A549 (cell line): ENCODE results near the gene TCF7L2. TPM values are rescaled to one million over a fixed set of nuclear protein-coding genes. Genes with fewer than 3 reads are reported as not detected.

Source experiments
- ATAC-seq, 2 experiments: fragments of 200-7000 bp in 1 of 2; fragments of >200 bp in 1 of 2; cut with Nextera tagmentation in 1 of 2; cut with Tn5 transposase in 1 of 2; 3 replicates each; pipeline versions ENCODE4 v1.8.0 to v1.9.1; 2018 to 2020; ENCODE audit warnings: mild to moderate bottlenecking in 1 of 2, moderate library complexity in 1 of 2
- CTCF ChIA-PET: fragments of 300-600 bp; sonication (Branson Sonifier 250); formaldehyde crosslinking; extraction: SDS; loops from one replicate; lab custom pipeline; 2021; ENCODE audit warnings: antibody characterized with exemption, inconsistent platforms; lab: Yijun Ruan, JAX
- POLR2A ChIA-PET: fragments of 350-600 bp; formaldehyde crosslinking; extraction: SDS; loops from one replicate; lab custom pipeline; 2021; ENCODE audit warnings: antibody characterized with exemption, inconsistent platforms; lab: Yijun Ruan, JAX
- DNase-seq, 2 experiments: peaks; one replicate each; pipeline versions ENCODE4 v3.0.0 to v3.0.0-alpha.2; 2011 to 2016; ENCODE audit warnings: low read depth in 1 of 2, low spot score in 1 of 2
- FAIRE-seq: peaks from 2 replicates; lab custom pipeline; 2011; peaks lifted over from hg19 to GRCh38; lab: Jason Lieb, UNC
- H3K27ac ChIP-seq, 2 experiments: fragments of >200 bp; sonication (Bioruptor Twin); formaldehyde crosslinking; 3 replicates each; pipeline ENCODE4 v1.5.1; 2016 to 2017
- H3K4me1 ChIP-seq: fragments of >200 bp; sonication (Bioruptor Twin); formaldehyde crosslinking; 3 replicates; pipeline ENCODE4 v1.6.1; 2016
- H3K4me2 ChIP-seq: fragments of >200 bp; sonication (Bioruptor Twin); formaldehyde crosslinking; 3 replicates; pipeline ENCODE4 v1.6.1; 2016
- H3K4me3 ChIP-seq: fragments of >200 bp; sonication (Bioruptor Twin); formaldehyde crosslinking; 3 replicates; pipeline ENCODE4 v1.5.1; 2016
- H3K9me3 ChIP-seq: fragments of >200 bp; sonication (Bioruptor Twin); formaldehyde crosslinking; 3 replicates; pipeline ENCODE4 v1.6.1; 2016
- CBX8 ChIP-seq: fragments of 200-600 bp; sonication (generic); IDR thresholded peaks from 2 replicates; pipeline ENCODE4 v1.6.1; 2016
- CHD2 ChIP-seq: fragments of 150-350 bp; IDR thresholded peaks from 2 replicates; pipeline ENCODE4 v1.6.1; 2014; ENCODE audit warnings: low read length; ENCODE audit not compliant: partially characterized antibody
- CHD4 ChIP-seq: fragments of 200-600 bp; sonication (generic); IDR thresholded peaks from 2 replicates; pipeline ENCODE4 v1.6.1; 2016; ENCODE audit warnings: antibody characterized with exemption, mild to moderate bottlenecking, borderline replicate concordance
- EHF ChIP-seq: fragments of 250-450 bp; sonication (Bioruptor Pico); IDR thresholded peaks from 2 replicates; pipeline ENCODE4 v1.5.0; 2020; ENCODE audit warnings: mild to moderate bottlenecking
- EHMT2 ChIP-seq: fragments of 200-600 bp; sonication (generic); IDR thresholded peaks from 2 replicates; pipeline ENCODE4 v1.6.1; 2016; ENCODE audit warnings: antibody characterized with exemption, low read depth, mild to moderate bottlenecking, moderate library complexity
- ESRRA ChIP-seq: fragments of 150-350 bp; IDR thresholded peaks from 2 replicates; pipeline ENCODE4 v1.6.1; 2014; ENCODE audit warnings: mild to moderate bottlenecking, low read length, borderline replicate concordance
- FOSL2 ChIP-seq, 2 experiments: fragments of 450-650 bp in 1 of 2; fragments of >200 bp in 1 of 2; sonication (Bioruptor Twin) in 1 of 2; formaldehyde crosslinking; IDR thresholded peaks; 2 replicates each; pipeline versions ENCODE4 v1.5.0 to v1.6.1; 2016 to 2020; ENCODE audit warnings: mild to moderate bottlenecking in 1 of 2, moderate library complexity in 1 of 2
- HDAC2 ChIP-seq: fragments of 200-600 bp; sonication (generic); IDR thresholded peaks from 2 replicates; pipeline ENCODE4 v1.6.1; 2016
- HOXA7 ChIP-seq: fragments of 250-450 bp; sonication (Bioruptor Pico); IDR thresholded peaks from 2 replicates; pipeline ENCODE4 v1.5.0; 2020; ENCODE audit warnings: mild to moderate bottlenecking, moderate library complexity
- HOXB5 ChIP-seq: fragments of 250-450 bp; sonication (Bioruptor Pico); IDR thresholded peaks from 2 replicates; pipeline ENCODE4 v1.5.0; 2020; ENCODE audit warnings: mild to moderate bottlenecking, moderate library complexity
- NR3C1 ChIP-seq: fragments of >200 bp; sonication (Bioruptor Twin); formaldehyde crosslinking; IDR thresholded peaks from 3 replicates; pipeline ENCODE4 v1.6.1; 2017
- PHF8 ChIP-seq: fragments of 200-600 bp; sonication (generic); IDR thresholded peaks from 2 replicates; pipeline ENCODE4 v1.6.1; 2016; ENCODE audit warnings: low read depth, mild to moderate bottlenecking, antibody characterized with exemption, moderate library complexity, borderline replicate concordance
- POLR2AphosphoS2 ChIP-seq: conservative IDR thresholded peaks from 2 replicates; pipeline ENCODE4 v1.6.1; 2012; ENCODE audit warnings: low read length, improper control_type of control experiment, inconsistent platforms
- RAD21 ChIP-seq, 2 experiments: fragments of >200 bp in 1 of 2; sonication (Bioruptor Twin) in 1 of 2; formaldehyde crosslinking in 1 of 2; IDR thresholded peaks in 1 of 2; conservative IDR thresholded peaks in 1 of 2; 2 replicates in 1 of 2; 3 replicates in 1 of 2; pipeline ENCODE4 v1.6.1; 2012 to 2018; ENCODE audit warnings: inconsistent platforms in 1 of 2
- RCOR1 ChIP-seq: fragments of 150-350 bp; IDR thresholded peaks from 2 replicates; pipeline ENCODE4 v1.6.1; 2014; ENCODE audit warnings: antibody characterized with exemption, low read length, low read depth
- TFCP2L1 ChIP-seq: fragments of 250-450 bp; sonication (Bioruptor Pico); IDR thresholded peaks from 2 replicates; pipeline ENCODE4 v1.5.0; 2021; ENCODE audit warnings: mild to moderate bottlenecking
- WGBS: methylation state at CpG from one replicate; pipeline ENCODE4 v1.1.6; 2017; ENCODE audit errors: missing lambda C conversion rate; 5-methylcytosine and 5-hydroxymethylcytosine counted together
- polyA plus RNA-seq, 4 experiments: library from polyadenylated mRNA; depleted of rRNA in 3 of 4; stranded (reverse); fragments of >200 nt; fragmentation: RNase III in 1 of 4; extraction: RNeasy Plus Mini Kit Qiagen cat#74134 plus additional on column Dnase treatment in 1 of 4; gene quantifications; 2 replicates in 3 of 4; 3 replicates in 1 of 4; pipeline ENCODE4 v1.2.3, GENCODE V29; 2011 to 2017
- TF ChIP-seq, protein P1 (sequence below): fragments of 250-450 bp; sonication (Bioruptor Pico); IDR thresholded peaks from 2 replicates; pipeline ENCODE4 v1.5.0; 2020; ENCODE audit warnings: low read depth, mild to moderate bottlenecking, moderate library complexity
- TF ChIP-seq, protein P2 (sequence below): fragments of >200 bp; sonication (Bioruptor Twin); formaldehyde crosslinking; IDR thresholded peaks from 2 replicates; pipeline ENCODE4 v1.6.1; 2016
- TF ChIP-seq, protein P3 (sequence below): fragments of 200-600 bp; sonication (generic); IDR thresholded peaks from 2 replicates; pipeline ENCODE4 v1.6.1; 2016; ENCODE audit warnings: antibody characterized with exemption, mild to moderate bottlenecking, moderate library complexity
- TF ChIP-seq, protein P4 (sequence below): fragments of 450-650 bp; IDR thresholded peaks from 2 replicates; pipeline ENCODE4 v1.6.1; 2014; ENCODE audit warnings: antibody characterized with exemption

Gene TCF7L2
- polyA plus RNA-seq, 2 of the 4 experiments (the other 2 are of a cell fraction): 11.3 to 14.5 TPM

DNA sequence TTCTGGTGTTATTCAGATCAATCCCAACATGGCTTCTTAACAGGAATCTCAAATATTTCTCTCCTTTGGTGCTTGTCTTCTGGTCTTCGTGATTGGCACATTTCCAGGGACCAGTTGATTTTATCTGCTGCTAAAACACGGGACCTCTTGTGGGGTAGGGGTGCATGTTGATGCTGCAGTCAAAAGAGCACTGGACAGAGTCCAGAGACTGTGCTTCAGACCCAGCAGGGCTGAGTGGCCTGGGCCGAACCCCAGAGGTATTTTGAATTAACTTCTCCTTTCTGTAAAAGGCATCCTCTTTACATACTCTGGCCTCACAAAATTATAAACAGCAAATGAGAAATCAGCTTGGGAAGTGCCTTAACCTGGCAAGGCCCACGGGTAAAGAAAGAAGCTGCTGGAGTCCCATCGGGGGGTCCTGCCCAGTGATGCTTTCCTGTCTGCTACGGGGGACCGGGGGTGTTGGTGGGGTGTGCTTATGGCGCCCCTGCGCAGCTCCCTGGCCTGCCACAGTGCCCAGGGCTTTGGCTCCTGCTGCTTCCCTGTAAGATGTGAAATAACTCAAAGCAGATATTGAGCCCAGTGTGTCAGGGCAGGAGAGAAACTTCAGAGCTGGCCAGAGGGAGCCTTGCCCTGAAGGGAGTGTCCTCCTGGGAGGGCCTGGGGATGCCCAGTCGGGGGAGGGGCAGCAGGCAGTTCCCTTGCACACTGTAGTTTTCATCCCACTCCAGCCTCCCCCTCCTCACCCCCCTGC is 230.5 kb downstream of the TCF7L2 start:
- H3K4me2 ChIP-seq: no peak overlapping the region
- no peak for ATAC-seq

DNA sequence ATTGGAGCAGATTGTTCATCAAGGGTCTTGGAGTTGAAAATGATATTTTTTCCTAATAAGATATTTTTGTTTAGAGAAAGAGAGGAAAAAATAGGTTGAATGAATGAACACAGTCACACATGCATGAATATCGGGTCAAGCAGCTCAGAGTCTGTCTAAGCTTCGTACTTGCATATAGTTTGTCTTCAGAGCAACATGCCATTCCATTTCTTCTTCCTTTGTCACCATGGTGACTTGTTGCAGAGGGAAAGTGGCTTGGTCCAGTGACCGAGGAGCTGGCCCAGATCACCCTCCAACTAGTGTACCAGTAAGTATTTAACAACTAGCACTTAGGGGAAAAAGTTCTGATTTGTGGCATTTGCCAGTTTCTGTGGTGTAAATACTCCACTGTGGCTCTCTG is 232.1 kb downstream of the TCF7L2 start:
- TF ChIP-seq RAD21 (conservative IDR thresholded peaks at IDR 0.05 in 1 of 2, IDR thresholded peaks at IDR 0.05 in 1 of 2) (no peak), CBX8 (no peak)
- Histone ChIP-seq H3K4me2 (no peak overlapping the region), H3K4me1 (no peaks in the 10 kb centered on the region), H3K27ac (no peak overlapping the region), H3K4me3 (no peak overlapping the region), H3K9me3 (no peaks in the 10 kb centered on the region)
- CTCF ChIA-PET: interaction anchor here (1.0 to 1.3 kb wide), 2 partner anchors 9 to 10 kb away, joined by 4 read pairs; no protein-coding TSS in a partner anchor
- WGBS: 90% methylated on average over 3 of the region's 3 CpGs
- ATAC-seq (no peak), DNase-seq (no peak), FAIRE-seq (no peak)
- POLR2A ChIA-PET: no interaction called here

More for the DNA sequence above, 230.5 kb downstream of the TCF7L2 start:
- TF ChIP-seq CHD4 (no peak), HOXB5 (CRISPR knock-in tag) (no peak)
- TF ChIP-seq, all 56 proteins: peak for 0
- FAIRE-seq (no peak), DNase-seq (no peak)
- H3K4me1 ChIP-seq: no peaks in the 10 kb centered on the region
- H3K4me3 ChIP-seq: no peak overlapping the region
- no peaks in the 10 kb centered on the region for H3K9me3 ChIP-seq
- POLR2A ChIA-PET: no interaction called here
- 63% methylated on average over 8 of the region's 10 CpGs for WGBS
- CTCF ChIA-PET: interaction anchor here (0.6 kb wide), 1 partner anchor 53 kb away, joined by 3 read pairs; no protein-coding TSS in a partner anchor
- H3K27ac ChIP-seq: no peak overlapping the region

DNA sequence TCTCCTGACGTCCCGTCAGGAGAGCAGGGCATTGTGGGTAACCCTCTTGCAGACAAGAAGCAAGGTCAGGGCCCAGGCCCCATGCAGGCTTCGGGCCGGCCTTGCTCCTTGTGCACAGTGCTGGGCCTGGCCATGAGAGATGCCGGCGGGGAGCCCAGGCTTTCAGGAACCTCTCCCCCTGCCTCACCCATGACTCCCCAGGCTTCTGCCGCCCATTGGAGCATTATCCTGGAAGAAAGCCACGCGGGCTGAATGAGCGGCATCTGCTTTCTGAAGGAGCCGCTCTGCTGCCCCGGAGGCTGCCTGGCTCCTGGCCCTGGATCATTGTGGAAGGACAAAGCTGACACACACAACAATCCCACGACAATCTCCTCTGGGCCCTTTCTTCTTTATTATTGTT is 233.5 kb downstream of the TCF7L2 start:
- H3K4me2 ChIP-seq: no peak overlapping the region
- DNase-seq (no peak), FAIRE-seq (no peak), ATAC-seq (no peak)
- ChIA-PET POLR2A (no interaction called here), CTCF (interaction anchor here (0.8 kb wide), 1 partner anchor 201 kb away, joined by 3 read pairs; no protein-coding TSS in a partner anchor)
- H3K9me3 ChIP-seq: no peaks in the 10 kb centered on the region
- no peak overlapping the region for H3K27ac ChIP-seq
- no peak for TF ChIP-seq NR3C1
- TF ChIP-seq CHD2: no peak
- TF ChIP-seq, protein P1, sequence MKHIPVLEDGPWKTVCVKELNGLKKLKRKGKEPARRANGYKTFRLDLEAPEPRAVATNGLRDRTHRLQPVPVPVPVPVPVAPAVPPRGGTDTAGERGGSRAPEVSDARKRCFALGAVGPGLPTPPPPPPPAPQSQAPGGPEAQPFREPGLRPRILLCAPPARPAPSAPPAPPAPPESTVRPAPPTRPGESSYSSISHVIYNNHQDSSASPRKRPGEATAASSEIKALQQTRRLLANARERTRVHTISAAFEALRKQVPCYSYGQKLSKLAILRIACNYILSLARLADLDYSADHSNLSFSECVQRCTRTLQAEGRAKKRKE (CRISPR knock-in tag): no peak
- TF ChIP-seq ESRRA: no peak
- TF ChIP-seq CBX8: no peak
- no peak for TF ChIP-seq TFCP2L1 (CRISPR knock-in tag)
- TF ChIP-seq, protein P2, sequence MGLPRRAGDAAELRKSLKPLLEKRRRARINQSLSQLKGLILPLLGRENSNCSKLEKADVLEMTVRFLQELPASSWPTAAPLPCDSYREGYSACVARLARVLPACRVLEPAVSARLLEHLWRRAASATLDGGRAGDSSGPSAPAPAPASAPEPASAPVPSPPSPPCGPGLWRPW: no peak
- TF ChIP-seq RCOR1: no peak
- no peak for TF ChIP-seq HDAC2
- H3K4me3 ChIP-seq: no peak overlapping the region
- no peaks in the 10 kb centered on the region for H3K4me1 ChIP-seq
- WGBS: 88% methylated on average over 13 of the region's 13 CpGs

DNA sequence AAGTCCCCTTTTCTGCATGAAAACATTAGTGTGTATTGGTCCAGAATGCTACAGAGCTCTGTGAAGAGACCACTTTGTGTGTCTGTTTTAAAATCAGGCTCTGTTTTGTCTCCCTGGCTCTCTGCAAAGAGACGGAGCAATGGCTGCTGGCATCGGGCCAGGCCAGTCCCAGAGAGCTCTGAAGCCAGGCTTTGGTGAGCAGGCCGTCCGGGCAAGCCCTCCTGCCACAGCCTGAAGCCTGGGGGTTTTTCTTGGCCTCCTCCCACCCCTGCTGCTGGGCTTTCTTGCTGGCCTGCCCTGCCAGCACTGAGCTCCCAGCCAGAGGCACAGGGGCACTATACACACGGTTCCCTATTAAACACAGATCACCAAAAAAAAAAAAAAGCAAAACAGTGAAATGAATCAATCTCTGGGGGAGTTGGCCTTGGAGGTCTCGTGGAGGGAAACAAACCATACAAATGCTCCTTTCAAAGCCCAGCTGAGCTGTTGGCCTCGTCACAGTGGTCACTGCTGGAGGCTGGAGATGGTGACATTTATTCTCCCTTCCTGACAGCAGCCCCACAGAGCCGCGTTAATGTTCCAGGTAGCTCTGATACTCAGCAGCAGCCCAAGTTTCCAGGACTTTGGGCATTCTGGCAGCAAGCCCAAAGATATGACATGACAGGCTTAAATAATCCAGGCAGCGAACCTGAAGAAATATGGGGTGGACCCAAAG is 237.2 kb downstream of the TCF7L2 start:
- ChIA-PET POLR2A (no interaction called here), CTCF (interaction anchor here (0.7 to 1.6 kb wide), 2 partner anchors 12 to 222 kb away, joined by 3 to 4 read pairs; no protein-coding TSS in a partner anchor)
- Histone ChIP-seq H3K27ac (no peak overlapping the region), H3K9me3 (no peaks in the 10 kb centered on the region), H3K4me3 (no peak overlapping the region), H3K4me2 (no peak overlapping the region), H3K4me1 (no peaks in the 10 kb centered on the region)
- no peak for ATAC-seq
- FAIRE-seq: no peak
- WGBS: 66% methylated on average over 10 of the region's 10 CpGs
- TF ChIP-seq POLR2AphosphoS2 (no peak), FOSL2 (IDR thresholded peaks at IDR 0.05) (no peak), FOSL2 (CRISPR knock-in tag; IDR thresholded peaks at IDR 0.05) (no peak), EHF (CRISPR knock-in tag) (no peak), PHF8 (no peak), CHD4 (no peak), TFCP2L1 (CRISPR knock-in tag) (no peak), RAD21 (conservative IDR thresholded peaks at IDR 0.05 in 1 of 2, IDR thresholded peaks at IDR 0.05 in 1 of 2) (no peak), EHMT2 (no peak), HOXA7 (CRISPR knock-in tag) (no peak)
- TF ChIP-seq, protein P3, sequence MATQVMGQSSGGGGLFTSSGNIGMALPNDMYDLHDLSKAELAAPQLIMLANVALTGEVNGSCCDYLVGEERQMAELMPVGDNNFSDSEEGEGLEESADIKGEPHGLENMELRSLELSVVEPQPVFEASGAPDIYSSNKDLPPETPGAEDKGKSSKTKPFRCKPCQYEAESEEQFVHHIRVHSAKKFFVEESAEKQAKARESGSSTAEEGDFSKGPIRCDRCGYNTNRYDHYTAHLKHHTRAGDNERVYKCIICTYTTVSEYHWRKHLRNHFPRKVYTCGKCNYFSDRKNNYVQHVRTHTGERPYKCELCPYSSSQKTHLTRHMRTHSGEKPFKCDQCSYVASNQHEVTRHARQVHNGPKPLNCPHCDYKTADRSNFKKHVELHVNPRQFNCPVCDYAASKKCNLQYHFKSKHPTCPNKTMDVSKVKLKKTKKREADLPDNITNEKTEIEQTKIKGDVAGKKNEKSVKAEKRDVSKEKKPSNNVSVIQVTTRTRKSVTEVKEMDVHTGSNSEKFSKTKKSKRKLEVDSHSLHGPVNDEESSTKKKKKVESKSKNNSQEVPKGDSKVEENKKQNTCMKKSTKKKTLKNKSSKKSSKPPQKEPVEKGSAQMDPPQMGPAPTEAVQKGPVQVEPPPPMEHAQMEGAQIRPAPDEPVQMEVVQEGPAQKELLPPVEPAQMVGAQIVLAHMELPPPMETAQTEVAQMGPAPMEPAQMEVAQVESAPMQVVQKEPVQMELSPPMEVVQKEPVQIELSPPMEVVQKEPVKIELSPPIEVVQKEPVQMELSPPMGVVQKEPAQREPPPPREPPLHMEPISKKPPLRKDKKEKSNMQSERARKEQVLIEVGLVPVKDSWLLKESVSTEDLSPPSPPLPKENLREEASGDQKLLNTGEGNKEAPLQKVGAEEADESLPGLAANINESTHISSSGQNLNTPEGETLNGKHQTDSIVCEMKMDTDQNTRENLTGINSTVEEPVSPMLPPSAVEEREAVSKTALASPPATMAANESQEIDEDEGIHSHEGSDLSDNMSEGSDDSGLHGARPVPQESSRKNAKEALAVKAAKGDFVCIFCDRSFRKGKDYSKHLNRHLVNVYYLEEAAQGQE: no peak
- TF ChIP-seq, protein P4, sequence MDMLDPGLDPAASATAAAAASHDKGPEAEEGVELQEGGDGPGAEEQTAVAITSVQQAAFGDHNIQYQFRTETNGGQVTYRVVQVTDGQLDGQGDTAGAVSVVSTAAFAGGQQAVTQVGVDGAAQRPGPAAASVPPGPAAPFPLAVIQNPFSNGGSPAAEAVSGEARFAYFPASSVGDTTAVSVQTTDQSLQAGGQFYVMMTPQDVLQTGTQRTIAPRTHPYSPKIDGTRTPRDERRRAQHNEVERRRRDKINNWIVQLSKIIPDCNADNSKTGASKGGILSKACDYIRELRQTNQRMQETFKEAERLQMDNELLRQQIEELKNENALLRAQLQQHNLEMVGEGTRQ: no peak
- no peak for DNase-seq
